A673 (cell line): Measurements from ENCODE around the gene CASZ1. TPM values are rescaled to one million over a fixed set of nuclear protein-coding genes. Genes with fewer than 3 reads are reported as not detected.

ENCODE experiments used
- BruUV-seq: library from RNA; stranded (reverse); fragments of 400-500 nt; replicated peaks from 2 replicates; lab custom pipeline; 2021; lab: Mats Ljungman, UMichigan
- CTCF ChIA-PET: fragments of 300-600 bp; sonication (Branson Sonifier 250); formaldehyde crosslinking; loops from one replicate; lab custom pipeline; 2022; ENCODE audit warnings: antibody characterized with exemption; lab: Charles Lee
- POLR2A ChIA-PET: fragments of 300-600 bp; sonication (Branson Sonifier 250); formaldehyde crosslinking; loops from one replicate; lab custom pipeline; 2022; ENCODE audit warnings: antibody characterized with exemption; ENCODE audit not compliant: low non-redundant PET; lab: Charles Lee
- DNase-seq: peaks from one replicate; pipeline ENCODE4 v3.0.0-alpha.2; 2015; ENCODE audit warnings: low spot score
- H3K27ac ChIP-seq: fragments of 200-600 bp; sonication (generic); 2 replicates; pipeline ENCODE4 v1.5.1; 2016; ENCODE audit warnings: mixed run types, low read depth, mild to moderate bottlenecking, mixed read lengths, antibody characterized with exemption, low read length; ENCODE audit not compliant: poor library complexity, severe bottlenecking
- H3K27me3 ChIP-seq: fragments of 200-600 bp; sonication (generic); replicated peaks from 2 replicates; pipeline ENCODE4 v1.6.1; 2017; ENCODE audit warnings: mixed run types, low read depth, mild to moderate bottlenecking, mixed read lengths, antibody characterized with exemption, low read length; ENCODE audit not compliant: insufficient read depth, poor library complexity
- H3K36me3 ChIP-seq: fragments of 200-600 bp; sonication (generic); 2 replicates; pipeline ENCODE4 v1.6.1; 2016; ENCODE audit warnings: mixed run types, mild to moderate bottlenecking, mixed read lengths, antibody characterized with exemption, low read length; ENCODE audit not compliant: insufficient read depth, poor library complexity, severe bottlenecking
- H3K4me1 ChIP-seq: fragments of 200-600 bp; sonication (generic); 2 replicates; pipeline ENCODE4 v1.6.1; 2017; ENCODE audit warnings: mixed run types, mild to moderate bottlenecking, mixed read lengths, antibody characterized with exemption, low read length; ENCODE audit not compliant: insufficient read depth, poor library complexity, severe bottlenecking
- H3K4me3 ChIP-seq: fragments of 200-600 bp; sonication (generic); 2 replicates; pipeline ENCODE4 v1.5.1; 2016; ENCODE audit warnings: low read depth, mixed run types, mild to moderate bottlenecking, mixed read lengths, low read length; ENCODE audit not compliant: poor library complexity, severe bottlenecking
- H3K9me3 ChIP-seq: fragments of 200-600 bp; sonication (generic); 2 replicates; pipeline ENCODE4 v1.6.1; 2016; ENCODE audit warnings: mixed run types, low read depth, mild to moderate bottlenecking, mixed read lengths, antibody characterized with exemption, low read length; ENCODE audit not compliant: poor library complexity, severe bottlenecking
- CTCF ChIP-seq: fragments of 300-800, 200-600 bp; sonication (generic); conservative IDR thresholded peaks from 2 replicates; pipeline ENCODE4 v1.5.1; 2017; ENCODE audit warnings: low read depth, mild to moderate bottlenecking, antibody characterized with exemption, low read length, moderate library complexity, mixed read lengths
- EZH2 ChIP-seq: fragments of 200-600 bp; sonication (generic); IDR thresholded peaks from 2 replicates; pipeline ENCODE4 v1.6.1; 2017; ENCODE audit warnings: borderline replicate concordance, low read depth, mild to moderate bottlenecking, mixed read lengths, antibody characterized with exemption, low read length; ENCODE audit not compliant: poor library complexity, severe bottlenecking
- intact Hi-C: fragments of 100-400 bp; cut with micrococcal nuclease; formaldehyde crosslinking; loops from one replicate; pipeline ENCODE4 v1.10.0; 2022; ENCODE audit not compliant: unreplicated experiment
- total RNA-seq: library from RNA; stranded (reverse); gene quantifications from 2 replicates; pipeline ENCODE4 v1.2.3, GENCODE V29; 2021

CASZ1 gene
- total RNA-seq, 1 experiment from 2014 or later: 1.9 TPM

- ChIA-PET CTCF (no interaction called here), POLR2A (no interaction called here)
- Histone ChIP-seq H3K27ac (no peak overlapping the region), H3K36me3 (no peaks in the 10 kb centered on the region), H3K4me3 (no peak overlapping the region), H3K9me3 (no peaks in the 10 kb centered on the region), H3K27me3 (no peaks in the 10 kb centered on the region), H3K4me1 (peaks cover 19% of the 10 kb centered on the region)
- BruUV-seq: no TSS peak
- intact Hi-C loops: no loop called here
- DNase-seq: no peak
- TF ChIP-seq EZH2 (no peak), CTCF (no peak)
Observed at GRCh38 chr1:10610901-10611600, 185.4 kb downstream of the CASZ1 start.

GRCh38 chr1:10608690-10609089, 187.8 kb downstream of the CASZ1 start:
- no peaks in the 10 kb centered on the region for H3K9me3 ChIP-seq
- no TSS peak for BruUV-seq
- TF ChIP-seq CTCF (no peak), EZH2 (no peak)
- H3K4me1 ChIP-seq: no peaks in the 10 kb centered on the region
- intact Hi-C loops: no loop called here
- H3K27ac ChIP-seq: no peak overlapping the region
- no peaks in the 10 kb centered on the region for H3K27me3 ChIP-seq
- ChIA-PET CTCF (no interaction called here), POLR2A (no interaction called here)
- H3K36me3 ChIP-seq: no peaks in the 10 kb centered on the region
- no peak for DNase-seq
- no peak overlapping the region for H3K4me3 ChIP-seq

GRCh38 chr1:10607228-10607627, 189.2 kb downstream of the CASZ1 start:
- CTCF ChIA-PET: no interaction called here
- BruUV-seq: no TSS peak
- DNase-seq: no peak
- H3K9me3 ChIP-seq: no peaks in the 10 kb centered on the region
- peaks cover under 1% of the 10 kb centered on the region for H3K4me1 ChIP-seq
- POLR2A ChIA-PET: no interaction called here
- no peak overlapping the region for H3K27ac ChIP-seq
- TF ChIP-seq CTCF (no peak), EZH2 (no peak)
- intact Hi-C loops: no loop called here
- no peaks in the 10 kb centered on the region for H3K36me3 ChIP-seq
- H3K27me3 ChIP-seq: no peaks in the 10 kb centered on the region
- H3K4me3 ChIP-seq: no peak overlapping the region
